ENCODE measurements around the gene CTU1. TPM values are rescaled to one million over a fixed set of nuclear protein-coding genes. Genes with fewer than 3 reads are reported as not detected.

The CTU1 gene
- total RNA-seq: 7.4 and 7.8 TPM in 2 replicates
- long read RNA-seq: 0 reads

GRCh38 chr19:51108066-51108804 is at the start of gene CTU1:
Gene CTU1, minus strand, starts transcription at chr19:51108409. Its CDS starts 3,840 bp downstream, at chr19:51104569.
- Mint-ChIP-seq H3K4me1 (ENCODE audit: low read depth) (peaks cover 8% of the 10 kb centered on the region), H3K9me3 (ENCODE audit: low read depth) (no peaks in the 10 kb centered on the region), H3K4me3 (ENCODE audit: low read depth) (peak within 1 kb of the TSS; percentile 93), H3K36me3 (ENCODE audit: insufficient read depth) (peaks cover 3% of the 10 kb centered on the region), H3K27ac (peak within 1 kb of the TSS; percentile 93), H3K27me3 (no peaks in the 10 kb centered on the region)
- no peak for TF ChIP-seq CTCF (IDR thresholded peaks at IDR 0.05; ENCODE audit: unreplicated experiment)
- peak; percentile 94 for DNase-seq (ENCODE audit: low spot score, unreplicated experiment)

GRCh38 chr19:51157265-51157664 is 49.1 kb upstream of the CTU1 start:
- Mint-ChIP-seq H3K36me3 (ENCODE audit: insufficient read depth) (no peaks in the 10 kb centered on the region), H3K4me3 (ENCODE audit: low read depth) (no peak overlapping the region), H3K9me3 (ENCODE audit: low read depth) (no peaks in the 10 kb centered on the region), H3K4me1 (ENCODE audit: low read depth) (peaks cover 3% of the 10 kb centered on the region), H3K27ac (no peak overlapping the region), H3K27me3 (peaks cover 5% of the 10 kb centered on the region)
- TF ChIP-seq CTCF (IDR thresholded peaks at IDR 0.05; ENCODE audit: unreplicated experiment): no peak
- no peak for DNase-seq (ENCODE audit: low spot score, unreplicated experiment)

- H3K9me3 Mint-ChIP-seq (ENCODE audit: low read depth): no peaks in the 10 kb centered on the region
- DNase-seq (ENCODE audit: low spot score, unreplicated experiment): no peak
- TF ChIP-seq CTCF (IDR thresholded peaks at IDR 0.05; ENCODE audit: unreplicated experiment): no peak
- H3K27ac Mint-ChIP-seq: no peak overlapping the region
- H3K4me3 Mint-ChIP-seq (ENCODE audit: low read depth): no peak overlapping the region
- no peaks in the 10 kb centered on the region for H3K36me3 Mint-ChIP-seq (ENCODE audit: insufficient read depth)
- peaks cover 3% of the 10 kb centered on the region for H3K4me1 Mint-ChIP-seq (ENCODE audit: low read depth)
- H3K27me3 Mint-ChIP-seq: peaks cover 5% of the 10 kb centered on the region
These were observed 48.5 kb upstream of the CTU1 start for GRCh38 chr19:51156710-51157109.

- peaks cover 9% of the 10 kb centered on the region for H3K27me3 Mint-ChIP-seq
- H3K9me3 Mint-ChIP-seq (ENCODE audit: low read depth): no peaks in the 10 kb centered on the region
- no peaks in the 10 kb centered on the region for H3K4me1 Mint-ChIP-seq (ENCODE audit: low read depth)
- H3K27ac Mint-ChIP-seq: no peak overlapping the region
- H3K36me3 Mint-ChIP-seq (ENCODE audit: insufficient read depth): no peaks in the 10 kb centered on the region
- TF ChIP-seq CTCF (IDR thresholded peaks at IDR 0.05; ENCODE audit: unreplicated experiment): no peak
- DNase-seq (ENCODE audit: low spot score, unreplicated experiment): no peak
- H3K4me3 Mint-ChIP-seq (ENCODE audit: low read depth): no peak overlapping the region
These were observed 42.4 kb upstream of the CTU1 start for GRCh38 chr19:51150627-51151026.

- Mint-ChIP-seq H3K9me3 (ENCODE audit: low read depth) (no peaks in the 10 kb centered on the region), H3K36me3 (ENCODE audit: insufficient read depth) (no peaks in the 10 kb centered on the region), H3K4me3 (ENCODE audit: low read depth) (no peak overlapping the region), H3K27ac (no peak overlapping the region), H3K27me3 (peaks cover 9% of the 10 kb centered on the region), H3K4me1 (ENCODE audit: low read depth) (no peaks in the 10 kb centered on the region)
- DNase-seq (ENCODE audit: low spot score, unreplicated experiment): no peak
- no peak for TF ChIP-seq CTCF (IDR thresholded peaks at IDR 0.05; ENCODE audit: unreplicated experiment)
These were observed 40.4 kb upstream of the CTU1 start for GRCh38 chr19:51148580-51148979.

All from progenitor cell of endocrine pancreas (in vitro differentiated cells).